Uterus (tissue), 2 donors: Measurements from ENCODE around the gene MS4A2.

ENCODE experiments used
- CTCF ChIP-seq, 4 experiments: fragments of 200-600 bp in 2 of 4; fragments of 450-650 bp in 2 of 4; sonication (generic) in 2 of 4; IDR thresholded peaks; one replicate each; pipeline ENCODE4 v1.5.1; 2016 to 2019; ENCODE audit warnings: antibody characterized with exemption in 4 of 4, mild to moderate bottlenecking in 2 of 4, moderate library complexity in 1 of 4
- POLR2A ChIP-seq, 2 donors: fragments of 450-650 bp; IDR thresholded peaks; one replicate each; pipeline ENCODE4 v1.6.1; 2016; ENCODE audit warnings: antibody characterized with exemption in 2 of 2, mild to moderate bottlenecking in 1 of 2, moderate library complexity in 1 of 2

- TF ChIP-seq CTCF (IDR thresholded peaks at IDR 0.05) (no peak), POLR2A (IDR thresholded peaks at IDR 0.05) (no peak)
These were observed 8.7 kb downstream of the MS4A2 start for GRCh38 chr11:60097189-60097588.
